HG03060 (cell line): ENCODE measurements around the gene GFOD2.

Source experiments
- ATAC-seq: cut with Tn5 transposase; IDR thresholded peaks from one replicate; pipeline ENCODE4 v1.9.1; 2021; ENCODE audit warnings: low read depth, moderate number of reproducible peaks; ENCODE audit not compliant: unreplicated experiment

Gene GFOD2

GRCh38 chr16:67660564-67661028 lies 58.5 kb downstream of the GFOD2 start, which contains the start of gene PARD6A:
PARD6A (plus strand) TSS chr16:67660960; CDS start chr16:67661039, 79 bp downstream.
- peak; percentile 59 for ATAC-seq

GRCh38 chr16:67659675-67660563 lies 59.2 kb downstream of the GFOD2 start, which contains the start of gene ACD:
ACD (minus strand) TSS chr16:67660260; CDS start chr16:67660220, 40 bp downstream.
- peak; percentile 31 for ATAC-seq

- ATAC-seq = no peak
These were observed 60.1 kb downstream of the GFOD2 start for GRCh38 chr16:67658849-67659674.

- no peak for ATAC-seq
These were observed 61.2 kb downstream of the GFOD2 start for GRCh38 chr16:67657751-67658518.

GRCh38 chr16:67657017-67657608 lies 62.0 kb downstream of the GFOD2 start:
- no peak for ATAC-seq

- ATAC-seq = no peak
These were observed 62.6 kb downstream of the GFOD2 start for GRCh38 chr16:67656344-67657016.

GRCh38 chr16:67655363-67655762 lies 63.8 kb downstream of the GFOD2 start:
- no peak for ATAC-seq

GRCh38 chr16:67654403-67654911 lies 64.7 kb downstream of the GFOD2 start:
- no peak for ATAC-seq

GRCh38 chr16:67653789-67654402 lies 65.2 kb downstream of the GFOD2 start:
- ATAC-seq = no peak

GRCh38 chr16:67653128-67653788 lies 65.9 kb downstream of the GFOD2 start:
- no peak for ATAC-seq

GRCh38 chr16:67652578-67653127 lies 66.5 kb downstream of the GFOD2 start:
- ATAC-seq = no peak

GRCh38 chr16:67651847-67652246 lies 67.3 kb downstream of the GFOD2 start:
- ATAC-seq = no peak

- no peak for ATAC-seq
These were observed 68.1 kb downstream of the GFOD2 start for GRCh38 chr16:67651039-67651438.

GRCh38 chr16:67650023-67650422 lies 69.1 kb downstream of the GFOD2 start:
- no peak for ATAC-seq

- ATAC-seq = no peak
These were observed 69.6 kb downstream of the GFOD2 start for GRCh38 chr16:67649494-67649931.

- no peak for ATAC-seq
These were observed 70.2 kb downstream of the GFOD2 start for GRCh38 chr16:67648764-67649407.

GRCh38 chr16:67648088-67648763 lies 70.9 kb downstream of the GFOD2 start:
- no peak for ATAC-seq
